Activated naive CD8-positive, alpha-beta T cell (primary cell): Measurements from ENCODE around the gene QSOX1.
A peak's percentile ranks its signal among the peaks of the same experiment; 100 is the strongest.
"Not testable (repeated sequence)": the region's sequence is repeated elsewhere in the genome, so short reads cannot be mapped to it uniquely, and the experiment has no call there.

Source experiments
- H3K27ac Mint-ChIP-seq: one replicate; pipeline ENCODE4 v1.8.0; 2021; ENCODE audit warnings: mixed read lengths
- H3K27me3 Mint-ChIP-seq: one replicate; pipeline ENCODE4 v1.8.0; 2021; ENCODE audit warnings: mixed read lengths
- H3K36me3 Mint-ChIP-seq: one replicate; pipeline ENCODE4 v1.8.0; 2021; ENCODE audit warnings: mixed read lengths
- H3K4me1 Mint-ChIP-seq: one replicate; pipeline ENCODE4 v1.8.0; 2021; ENCODE audit warnings: low read depth, mixed read lengths
- H3K4me3 Mint-ChIP-seq: one replicate; pipeline ENCODE4 v1.8.0; 2021; ENCODE audit warnings: mild to moderate bottlenecking, mixed read lengths
- H3K9me3 Mint-ChIP-seq: one replicate; pipeline ENCODE4 v1.8.0; 2021; ENCODE audit warnings: low read depth, mixed read lengths

The QSOX1 gene, protein sequence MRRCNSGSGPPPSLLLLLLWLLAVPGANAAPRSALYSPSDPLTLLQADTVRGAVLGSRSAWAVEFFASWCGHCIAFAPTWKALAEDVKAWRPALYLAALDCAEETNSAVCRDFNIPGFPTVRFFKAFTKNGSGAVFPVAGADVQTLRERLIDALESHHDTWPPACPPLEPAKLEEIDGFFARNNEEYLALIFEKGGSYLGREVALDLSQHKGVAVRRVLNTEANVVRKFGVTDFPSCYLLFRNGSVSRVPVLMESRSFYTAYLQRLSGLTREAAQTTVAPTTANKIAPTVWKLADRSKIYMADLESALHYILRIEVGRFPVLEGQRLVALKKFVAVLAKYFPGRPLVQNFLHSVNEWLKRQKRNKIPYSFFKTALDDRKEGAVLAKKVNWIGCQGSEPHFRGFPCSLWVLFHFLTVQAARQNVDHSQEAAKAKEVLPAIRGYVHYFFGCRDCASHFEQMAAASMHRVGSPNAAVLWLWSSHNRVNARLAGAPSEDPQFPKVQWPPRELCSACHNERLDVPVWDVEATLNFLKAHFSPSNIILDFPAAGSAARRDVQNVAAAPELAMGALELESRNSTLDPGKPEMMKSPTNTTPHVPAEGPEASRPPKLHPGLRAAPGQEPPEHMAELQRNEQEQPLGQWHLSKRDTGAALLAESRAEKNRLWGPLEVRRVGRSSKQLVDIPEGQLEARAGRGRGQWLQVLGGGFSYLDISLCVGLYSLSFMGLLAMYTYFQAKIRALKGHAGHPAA

DNA sequence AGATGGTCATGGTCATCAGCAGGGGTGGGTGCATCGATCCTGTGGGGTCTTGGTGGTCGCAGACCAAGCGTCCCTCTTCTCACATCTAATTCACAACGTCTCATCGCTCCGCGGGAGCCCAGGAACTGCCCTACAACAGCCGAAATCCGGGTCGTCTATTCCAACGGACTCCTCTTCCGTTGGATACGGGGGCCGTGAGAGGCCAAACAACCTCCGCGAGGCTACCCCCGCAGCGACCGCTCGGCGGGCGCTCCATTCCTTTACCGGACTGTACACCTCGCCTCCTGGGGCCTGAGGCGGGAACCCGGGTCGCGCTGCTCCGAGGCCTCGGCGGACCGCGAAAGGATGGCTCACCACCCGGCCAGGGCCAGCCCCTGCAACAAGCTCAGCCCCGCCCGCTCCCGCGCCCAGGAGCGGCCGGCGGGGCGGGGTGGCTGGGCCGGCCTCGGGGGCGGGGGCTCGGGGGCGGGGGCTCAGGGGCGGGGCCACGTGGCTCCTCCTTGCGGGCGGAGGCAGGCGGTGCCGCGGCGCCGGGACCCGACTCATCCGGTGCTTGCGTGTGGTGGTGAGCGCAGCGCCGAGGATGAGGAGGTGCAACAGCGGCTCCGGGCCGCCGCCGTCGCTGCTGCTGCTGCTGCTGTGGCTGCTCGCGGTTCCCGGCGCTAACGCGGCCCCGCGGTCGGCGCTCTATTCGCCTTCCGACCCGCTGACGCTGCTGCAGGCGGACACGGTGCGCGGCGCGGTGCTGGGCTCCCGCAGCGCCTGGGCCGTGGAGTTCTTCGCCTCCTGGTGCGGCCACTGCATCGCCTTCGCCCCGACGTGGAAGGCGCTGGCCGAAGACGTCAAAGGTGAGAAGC is at the start of gene QSOX1:
Gene QSOX1, plus strand, starts transcription at position 545 of the 857 bp plus-strand sequence. Its CDS starts 39 bp downstream, at position 584.
- H3K4me1 Mint-ChIP-seq = peaks cover 31% of the 10 kb centered on the region
- no peaks in the 10 kb centered on the region for H3K9me3 Mint-ChIP-seq
- H3K27me3 Mint-ChIP-seq = no peaks in the 10 kb centered on the region
- H3K27ac Mint-ChIP-seq = peak within 1 kb of the TSS; percentile 89
- H3K4me3 Mint-ChIP-seq = peak within 1 kb of the TSS; percentile 93
- no peaks in the 10 kb centered on the region for H3K36me3 Mint-ChIP-seq

DNA sequence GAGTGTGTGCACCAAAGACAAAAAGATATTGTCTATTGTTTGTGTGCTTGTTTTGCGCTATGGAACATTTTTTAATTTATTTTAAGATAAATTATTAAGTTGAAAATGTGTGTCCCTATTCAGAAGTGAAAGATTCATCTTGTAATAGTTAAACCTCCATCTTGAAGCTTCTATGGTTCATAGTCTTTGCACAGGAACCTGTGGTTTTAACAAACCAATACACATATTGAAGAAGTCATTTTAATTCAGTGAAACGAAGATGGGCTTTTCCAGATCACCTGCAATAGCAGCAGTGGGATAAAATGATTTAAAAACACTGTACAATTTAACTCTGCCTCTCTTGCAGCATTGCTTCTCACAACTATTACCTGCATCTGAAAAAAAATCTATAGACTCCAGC is 42.6 kb upstream of the QSOX1 start:
- H3K27ac Mint-ChIP-seq = no peak overlapping the region
- no peaks in the 10 kb centered on the region for H3K9me3 Mint-ChIP-seq
- no peak overlapping the region for H3K4me3 Mint-ChIP-seq
- peaks cover 14% of the 10 kb centered on the region for H3K36me3 Mint-ChIP-seq
- no peaks in the 10 kb centered on the region for H3K4me1 Mint-ChIP-seq
- no peaks in the 10 kb centered on the region for H3K27me3 Mint-ChIP-seq

DNA sequence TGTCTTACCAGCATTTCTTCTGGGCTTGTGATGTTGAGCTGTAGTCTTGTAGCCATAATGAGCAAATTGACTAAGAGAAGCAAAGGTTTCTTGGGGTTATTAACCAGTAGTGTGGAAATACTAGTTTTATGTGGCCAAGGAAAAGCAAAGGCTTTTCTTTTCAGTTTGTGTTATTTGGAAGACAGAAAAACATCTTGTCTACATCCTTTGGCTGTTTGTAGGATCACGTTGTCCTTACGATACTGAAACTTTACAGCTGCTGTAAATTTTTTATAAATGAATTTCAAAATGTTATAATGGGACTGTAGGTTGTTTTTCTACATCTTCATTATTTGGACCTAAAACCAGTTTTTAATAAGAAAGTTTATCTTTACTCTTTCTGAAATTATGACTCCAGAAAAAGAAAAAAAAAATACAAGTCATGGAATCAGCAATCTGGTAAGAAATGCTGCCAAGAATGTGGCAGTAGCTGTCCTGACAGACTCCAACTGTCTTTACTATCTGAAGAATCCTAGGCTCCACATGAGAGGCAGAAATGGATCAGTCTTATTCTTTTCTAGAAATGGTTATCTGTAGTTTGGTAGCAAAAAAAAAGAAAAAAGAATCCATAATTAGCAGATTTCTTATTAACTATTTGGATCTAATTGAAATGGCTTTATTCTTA is 41.6 kb upstream of the QSOX1 start:
- Mint-ChIP-seq H3K4me3 (no peak overlapping the region), H3K9me3 (no peaks in the 10 kb centered on the region), H3K4me1 (no peaks in the 10 kb centered on the region), H3K36me3 (peaks cover 13% of the 10 kb centered on the region), H3K27ac (no peak overlapping the region), H3K27me3 (no peaks in the 10 kb centered on the region)

DNA sequence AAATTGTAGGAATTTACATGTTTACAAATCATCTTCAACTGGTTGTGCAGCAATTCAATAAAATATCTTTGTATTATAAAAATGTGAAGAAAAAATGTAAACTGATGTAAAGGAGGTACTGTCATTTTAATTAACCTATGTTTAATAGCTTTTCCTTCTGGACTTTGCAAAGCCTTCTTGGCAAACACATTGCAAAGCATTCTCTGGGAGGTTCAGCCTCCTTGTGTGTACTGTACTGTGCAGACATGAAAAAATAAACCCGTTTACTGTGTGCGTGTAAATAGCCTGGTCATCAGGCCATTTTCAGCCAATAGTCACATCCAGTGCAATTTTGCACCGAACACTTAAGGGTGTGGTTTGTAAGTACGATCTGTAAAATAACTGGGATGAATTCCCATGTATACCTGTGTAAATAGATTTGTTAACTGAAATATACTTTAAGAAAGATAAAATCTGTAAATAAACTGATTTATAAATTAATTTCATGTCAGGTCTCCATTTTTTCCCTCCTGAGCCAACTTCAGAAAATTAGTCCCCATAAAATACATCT is 40.2 kb upstream of the QSOX1 start:
- no peak overlapping the region for H3K4me3 Mint-ChIP-seq

DNA sequence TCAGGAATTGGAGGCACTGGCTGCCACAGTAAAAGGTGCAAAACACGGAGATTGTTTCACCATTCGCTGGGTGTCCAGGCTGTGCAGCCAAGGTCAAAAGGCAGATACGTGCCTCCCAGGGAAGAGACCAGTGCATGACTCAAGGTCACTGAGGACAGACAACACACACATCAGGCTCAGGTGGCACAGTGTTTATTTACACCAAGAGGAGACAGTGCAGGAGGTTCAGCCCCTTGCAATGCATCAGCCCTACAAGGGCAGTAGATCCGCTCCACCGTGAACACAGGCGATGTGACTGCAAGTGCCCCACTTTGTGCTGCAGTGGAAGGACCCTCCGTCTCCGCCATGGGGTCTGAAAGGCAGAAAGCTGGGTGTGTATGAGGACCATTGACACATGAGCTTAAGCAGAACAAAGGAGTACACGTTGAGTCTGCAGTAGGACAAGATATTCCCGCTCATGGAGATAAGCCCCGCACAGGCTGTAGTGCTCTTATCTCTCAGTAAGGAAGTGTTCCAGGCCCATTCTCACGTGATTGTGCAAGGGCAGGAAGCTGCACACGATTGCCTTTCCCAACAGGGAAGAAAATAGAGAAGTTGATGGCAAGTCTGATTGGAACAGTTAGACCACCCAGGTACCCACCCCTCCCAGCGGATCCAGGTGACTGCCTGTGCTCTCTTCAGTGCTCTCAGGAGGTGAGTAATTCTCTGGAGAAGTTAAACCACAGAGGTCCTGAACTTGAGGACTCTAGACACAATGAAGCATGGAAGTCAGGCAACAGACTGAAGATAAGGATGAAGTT is 37.5 kb upstream of the QSOX1 start:
- H3K36me3 Mint-ChIP-seq = peaks cover 7% of the 10 kb centered on the region
- no peaks in the 10 kb centered on the region for H3K9me3 Mint-ChIP-seq
- no peaks in the 10 kb centered on the region for H3K4me1 Mint-ChIP-seq
- H3K27ac Mint-ChIP-seq = no peak overlapping the region
- H3K4me3 Mint-ChIP-seq = no peak overlapping the region
- no peaks in the 10 kb centered on the region for H3K27me3 Mint-ChIP-seq

More for the DNA sequence above, 40.2 kb upstream of the QSOX1 start:
- H3K27ac Mint-ChIP-seq = no peak overlapping the region
- H3K36me3 Mint-ChIP-seq = peaks cover 13% of the 10 kb centered on the region
- H3K9me3 Mint-ChIP-seq = no peaks in the 10 kb centered on the region
- no peaks in the 10 kb centered on the region for H3K27me3 Mint-ChIP-seq
- H3K4me1 Mint-ChIP-seq = no peaks in the 10 kb centered on the region

DNA sequence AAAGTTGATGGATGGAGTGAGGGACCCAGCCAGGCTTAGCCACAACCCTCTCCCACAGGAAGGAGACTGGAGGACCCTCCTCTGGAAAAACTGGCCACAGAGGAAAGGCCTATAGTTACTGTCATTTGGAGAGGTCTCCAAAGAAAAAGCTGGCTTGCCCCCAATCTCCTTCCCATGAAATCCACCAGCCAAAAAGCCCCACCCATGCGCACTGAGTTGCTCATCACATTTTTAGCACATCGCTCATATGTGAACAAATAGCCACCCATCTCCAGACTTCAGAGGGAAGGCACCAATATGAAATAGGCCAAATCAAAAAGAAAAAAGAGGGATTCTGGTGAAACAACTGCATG is 36.9 kb upstream of the QSOX1 start:
- H3K9me3 Mint-ChIP-seq = no peaks in the 10 kb centered on the region
- H3K36me3 Mint-ChIP-seq = peaks cover 7% of the 10 kb centered on the region
- no peaks in the 10 kb centered on the region for H3K4me1 Mint-ChIP-seq
- H3K4me3 Mint-ChIP-seq = no peak overlapping the region
- no peaks in the 10 kb centered on the region for H3K27me3 Mint-ChIP-seq
- no peak overlapping the region for H3K27ac Mint-ChIP-seq

DNA sequence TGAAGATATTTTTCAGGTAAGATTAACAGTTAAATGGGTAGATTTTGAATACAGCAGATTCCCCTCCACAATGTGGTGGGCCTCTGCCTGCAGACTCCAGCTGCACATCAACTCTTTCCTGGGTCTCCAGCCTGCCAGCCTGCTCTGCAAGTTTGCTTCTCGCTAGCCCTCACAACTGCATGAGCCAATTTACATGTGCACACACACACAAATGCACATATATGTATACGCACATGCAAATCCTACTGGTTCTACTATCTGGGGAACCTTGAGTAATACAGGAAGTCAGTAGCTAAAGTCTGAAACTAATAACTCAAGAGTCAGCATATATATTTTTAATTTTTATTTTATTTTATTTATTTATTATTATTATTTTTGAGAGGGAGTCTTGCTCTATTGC is 34.8 kb upstream of the QSOX1 start:
- H3K9me3 Mint-ChIP-seq = no peaks in the 10 kb centered on the region
- H3K27me3 Mint-ChIP-seq = no peaks in the 10 kb centered on the region
- no peak overlapping the region for H3K4me3 Mint-ChIP-seq
- H3K27ac Mint-ChIP-seq = no peak overlapping the region
- H3K4me1 Mint-ChIP-seq = no peaks in the 10 kb centered on the region
- peaks cover 6% of the 10 kb centered on the region for H3K36me3 Mint-ChIP-seq

DNA sequence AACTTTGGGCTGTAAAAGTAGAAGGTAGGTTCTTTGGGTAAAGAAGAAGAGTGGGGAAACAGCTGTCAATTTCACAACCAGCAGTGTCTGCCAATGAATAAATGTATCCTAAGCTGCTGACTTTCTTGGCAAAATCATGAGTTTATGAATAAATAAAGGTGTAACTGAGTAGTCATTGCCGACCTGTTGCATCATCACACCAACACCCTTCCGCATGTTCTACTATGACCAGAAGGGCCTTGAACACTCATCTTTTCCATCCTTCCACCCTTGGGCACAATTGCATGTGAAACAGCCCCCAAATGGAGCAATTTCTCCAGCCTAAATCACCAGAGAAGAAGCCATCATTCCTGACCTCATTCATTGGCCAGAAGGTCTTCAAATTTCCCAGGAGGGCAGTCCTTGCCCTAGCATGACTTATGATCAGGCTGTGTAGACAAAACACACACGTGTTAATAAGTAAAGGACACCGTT is 31.2 kb upstream of the QSOX1 start:
- Mint-ChIP-seq H3K9me3 (no peaks in the 10 kb centered on the region), H3K4me1 (no peaks in the 10 kb centered on the region), H3K4me3 (no peak overlapping the region), H3K27ac (no peak overlapping the region), H3K36me3 (no peaks in the 10 kb centered on the region), H3K27me3 (no peaks in the 10 kb centered on the region)

DNA sequence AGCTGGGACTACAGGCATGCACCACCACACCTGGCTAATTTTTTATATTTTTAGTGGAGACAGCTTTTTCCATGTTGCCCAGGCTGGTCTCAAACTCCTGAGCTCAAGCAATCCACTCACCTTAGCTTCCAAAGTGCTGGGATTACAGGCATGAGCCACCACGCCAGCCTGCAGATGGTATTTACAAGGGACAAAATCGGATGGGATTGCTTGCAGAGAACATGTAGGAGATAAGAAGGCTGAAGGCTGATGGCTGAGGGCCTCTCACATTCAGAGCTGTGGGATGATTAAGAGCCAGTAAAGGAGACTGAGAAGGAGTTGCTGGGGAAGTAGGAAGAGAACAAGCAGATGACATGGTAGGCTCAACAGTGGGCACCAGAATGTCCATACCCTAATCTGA is 24.0 kb upstream of the QSOX1 start:
- H3K27me3 Mint-ChIP-seq = peaks cover 5% of the 10 kb centered on the region
- H3K9me3 Mint-ChIP-seq = no peaks in the 10 kb centered on the region
- H3K27ac Mint-ChIP-seq = no peak overlapping the region
- no peak overlapping the region for H3K4me3 Mint-ChIP-seq
- H3K4me1 Mint-ChIP-seq = no peaks in the 10 kb centered on the region
- no peaks in the 10 kb centered on the region for H3K36me3 Mint-ChIP-seq

DNA sequence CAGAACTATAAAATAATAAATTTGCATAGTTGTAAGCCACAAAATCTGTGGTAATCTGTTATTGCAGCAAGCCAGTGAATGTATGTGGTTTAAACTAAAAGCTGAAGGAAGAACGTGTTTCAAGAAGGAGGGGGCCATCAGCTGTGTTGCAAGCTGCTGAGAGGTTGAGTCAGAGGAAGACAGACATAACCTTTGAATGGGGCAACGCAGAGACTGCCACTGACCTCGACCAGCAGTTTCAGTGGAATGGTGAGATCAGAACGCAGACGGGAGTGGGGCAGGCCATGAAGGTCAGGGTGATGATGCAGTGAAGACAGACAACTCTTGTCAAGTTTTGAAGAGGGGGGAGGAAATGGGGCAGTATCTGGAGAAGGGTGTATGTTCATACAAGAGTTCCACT is 23.2 kb upstream of the QSOX1 start:
- no peak overlapping the region for H3K27ac Mint-ChIP-seq
- peaks cover 5% of the 10 kb centered on the region for H3K27me3 Mint-ChIP-seq
- H3K9me3 Mint-ChIP-seq = peaks cover 1% of the 10 kb centered on the region
- peaks cover under 1% of the 10 kb centered on the region for H3K36me3 Mint-ChIP-seq
- no peaks in the 10 kb centered on the region for H3K4me1 Mint-ChIP-seq
- H3K4me3 Mint-ChIP-seq = no peak overlapping the region

DNA sequence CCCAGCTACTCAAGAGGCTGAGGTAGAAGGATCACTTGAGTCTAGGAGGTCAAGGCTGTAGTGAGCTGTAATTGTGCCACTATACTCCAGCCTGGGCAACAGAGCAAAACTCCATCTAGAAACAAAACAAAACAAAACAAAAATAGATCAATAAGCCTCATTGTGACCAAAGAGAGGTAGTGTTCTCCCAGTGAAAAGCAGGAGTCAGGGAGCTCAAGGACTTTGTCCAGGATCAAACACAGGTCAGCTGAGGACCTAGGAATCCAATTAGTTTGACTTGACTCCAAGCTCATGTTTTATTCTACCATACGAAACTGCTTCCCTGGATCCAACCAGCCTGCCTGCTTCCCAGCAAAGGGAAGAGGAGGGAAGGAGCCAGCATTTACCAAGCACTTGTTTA is 21.5 kb upstream of the QSOX1 start:
- no peaks in the 10 kb centered on the region for H3K4me1 Mint-ChIP-seq
- H3K27ac Mint-ChIP-seq = no peak overlapping the region
- H3K36me3 Mint-ChIP-seq = peaks cover 5% of the 10 kb centered on the region
- H3K4me3 Mint-ChIP-seq = no peak overlapping the region
- H3K9me3 Mint-ChIP-seq = peaks cover 9% of the 10 kb centered on the region
- peaks cover 12% of the 10 kb centered on the region for H3K27me3 Mint-ChIP-seq

DNA sequence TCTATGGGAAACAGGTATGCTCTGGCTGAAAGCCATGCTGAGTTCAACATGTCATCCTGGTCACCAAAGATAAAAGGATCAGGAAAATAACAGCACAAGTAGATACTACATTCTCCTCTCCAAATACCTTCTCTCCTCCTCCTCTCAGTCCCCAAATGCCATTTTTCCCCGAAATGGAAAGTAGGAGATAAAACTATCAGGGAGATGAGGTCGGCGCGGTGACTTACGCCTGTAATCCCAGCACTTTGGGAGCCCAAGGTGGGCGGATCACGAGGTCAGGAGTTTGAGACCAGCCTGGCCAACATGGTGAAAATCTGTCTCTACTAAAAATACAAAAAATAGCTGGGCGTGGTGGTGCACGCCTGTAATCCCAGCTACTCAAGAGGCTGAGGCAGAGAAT is 21.0 kb upstream of the QSOX1 start:
- not testable (repeated sequence) for H3K27ac Mint-ChIP-seq, H3K36me3 Mint-ChIP-seq, H3K4me3 Mint-ChIP-seq, H3K9me3 Mint-ChIP-seq, H3K4me1 Mint-ChIP-seq
- H3K27me3 Mint-ChIP-seq = peaks cover 12% of the 10 kb centered on the region

DNA sequence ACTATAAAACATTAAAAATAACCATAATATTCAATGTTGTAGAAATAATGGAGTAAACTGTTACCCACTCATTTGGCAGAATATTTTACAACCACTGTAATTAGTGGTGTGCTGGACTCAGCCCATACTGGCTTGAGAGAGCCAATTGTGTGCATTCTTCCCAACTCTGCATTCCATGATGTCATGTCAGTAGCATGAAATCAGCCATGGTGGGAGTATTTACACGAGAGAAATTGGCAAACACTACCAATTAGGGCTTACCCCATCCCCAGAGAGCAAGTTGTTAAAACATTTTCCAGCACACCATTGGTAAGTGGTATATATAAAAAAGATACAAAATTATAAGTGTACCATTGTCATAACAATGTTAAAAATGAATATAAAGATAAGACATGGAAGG is 19.1 kb upstream of the QSOX1 start:
- H3K4me1 Mint-ChIP-seq = no peaks in the 10 kb centered on the region
- H3K27me3 Mint-ChIP-seq = peaks cover 12% of the 10 kb centered on the region
- H3K9me3 Mint-ChIP-seq = peaks cover 9% of the 10 kb centered on the region
- H3K36me3 Mint-ChIP-seq = peaks cover 5% of the 10 kb centered on the region
- H3K27ac Mint-ChIP-seq = no peak overlapping the region
- no peak overlapping the region for H3K4me3 Mint-ChIP-seq
